ENCODE data around the gene RFX1.

The RFX1 gene

DNA sequence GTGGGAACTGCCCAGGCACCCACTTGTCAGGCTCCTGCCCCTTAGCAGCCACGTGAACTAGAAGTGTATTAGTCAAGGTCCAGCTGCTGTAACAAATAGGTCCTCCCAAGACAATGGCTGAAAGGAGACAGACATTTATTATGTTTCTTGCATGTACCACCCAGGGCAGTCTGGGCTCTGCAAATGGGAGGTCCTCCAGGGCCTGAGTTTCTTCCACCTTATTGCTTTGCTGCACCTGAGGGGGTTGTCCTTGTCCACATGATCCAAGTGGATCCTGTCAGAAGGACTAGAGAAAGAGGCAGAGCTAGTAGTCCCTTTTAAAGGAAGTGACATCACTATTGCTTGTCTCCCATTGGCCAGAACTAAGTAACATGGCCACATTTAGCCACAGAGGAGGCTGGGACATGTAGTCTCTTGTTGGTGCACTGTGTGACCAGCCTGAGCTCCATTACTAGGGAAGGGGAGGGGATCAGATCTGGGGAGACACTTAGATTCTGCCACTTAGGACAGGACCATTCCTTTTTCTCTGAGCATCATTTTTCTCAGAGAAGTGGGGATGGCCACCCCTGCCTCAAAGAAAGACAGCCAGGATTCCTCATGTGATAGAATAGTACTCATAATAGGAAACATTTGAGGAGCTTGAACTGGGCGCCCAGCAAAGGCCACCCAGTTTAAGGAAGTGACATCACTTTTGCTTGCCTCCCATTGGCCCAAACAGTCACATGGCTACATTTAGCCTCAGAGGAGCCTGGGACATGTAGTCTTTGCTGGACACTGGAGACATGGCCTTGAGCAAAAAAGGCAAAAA, 85.0 kb downstream of the RFX1 start:
- TF ChIP-seq, protein P1, sequence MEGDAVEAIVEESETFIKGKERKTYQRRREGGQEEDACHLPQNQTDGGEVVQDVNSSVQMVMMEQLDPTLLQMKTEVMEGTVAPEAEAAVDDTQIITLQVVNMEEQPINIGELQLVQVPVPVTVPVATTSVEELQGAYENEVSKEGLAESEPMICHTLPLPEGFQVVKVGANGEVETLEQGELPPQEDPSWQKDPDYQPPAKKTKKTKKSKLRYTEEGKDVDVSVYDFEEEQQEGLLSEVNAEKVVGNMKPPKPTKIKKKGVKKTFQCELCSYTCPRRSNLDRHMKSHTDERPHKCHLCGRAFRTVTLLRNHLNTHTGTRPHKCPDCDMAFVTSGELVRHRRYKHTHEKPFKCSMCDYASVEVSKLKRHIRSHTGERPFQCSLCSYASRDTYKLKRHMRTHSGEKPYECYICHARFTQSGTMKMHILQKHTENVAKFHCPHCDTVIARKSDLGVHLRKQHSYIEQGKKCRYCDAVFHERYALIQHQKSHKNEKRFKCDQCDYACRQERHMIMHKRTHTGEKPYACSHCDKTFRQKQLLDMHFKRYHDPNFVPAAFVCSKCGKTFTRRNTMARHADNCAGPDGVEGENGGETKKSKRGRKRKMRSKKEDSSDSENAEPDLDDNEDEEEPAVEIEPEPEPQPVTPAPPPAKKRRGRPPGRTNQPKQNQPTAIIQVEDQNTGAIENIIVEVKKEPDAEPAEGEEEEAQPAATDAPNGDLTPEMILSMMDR (IDR thresholded peaks at IDR 0.05): no peak

DNA sequence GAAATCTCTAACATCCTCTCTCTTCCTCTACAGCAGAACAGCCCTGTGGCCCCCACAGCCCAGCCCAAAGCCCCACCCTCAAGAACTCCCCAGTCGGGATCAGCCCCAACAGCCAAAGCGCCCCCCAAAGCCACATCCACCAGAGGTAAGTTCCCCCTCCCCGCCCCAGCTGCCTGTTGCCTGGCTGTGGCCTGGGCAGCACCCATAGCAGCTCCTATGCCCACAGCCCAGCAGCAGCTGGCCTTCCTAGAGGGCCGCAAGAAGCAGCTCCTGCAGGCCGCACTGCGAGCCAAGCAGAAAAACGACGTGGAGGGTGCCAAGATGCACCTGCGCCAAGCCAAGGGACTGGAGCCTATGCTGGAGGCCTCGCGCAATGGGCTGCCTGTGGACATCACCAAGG, 85.6 kb downstream of the RFX1 start:
- Histone ChIP-seq H3K4me3 (ENCODE audit: low read depth in 1 of 2, low read length in 1 of 2) (no peak overlapping the region), H3K27ac (no peak overlapping the region), H3K9me3 (no peaks in the 10 kb centered on the region), H3K27me3 (no peaks in the 10 kb centered on the region), H3K4me1 (ENCODE audit: control insufficient read depth in 1 of 2, insufficient read depth in 1 of 2, low read depth in 1 of 2, low read length in 1 of 2) (no peaks in the 10 kb centered on the region), H3K36me3 (peaks cover 57% of the 10 kb centered on the region)
- TF ChIP-seq, protein P1 (IDR thresholded peaks at IDR 0.05): no peak

More for the DNA sequence above, 85.0 kb downstream of the RFX1 start:
- H3K4me3 ChIP-seq (ENCODE audit: low read depth in 1 of 2, low read length in 1 of 2): no peak overlapping the region
- no peak overlapping the region for H3K27ac ChIP-seq
- peaks cover 53% of the 10 kb centered on the region for H3K36me3 ChIP-seq
- H3K4me1 ChIP-seq (ENCODE audit: control insufficient read depth in 1 of 2, insufficient read depth in 1 of 2, low read depth in 1 of 2, low read length in 1 of 2): no peaks in the 10 kb centered on the region
- H3K27me3 ChIP-seq: no peaks in the 10 kb centered on the region
- no peaks in the 10 kb centered on the region for H3K9me3 ChIP-seq

DNA sequence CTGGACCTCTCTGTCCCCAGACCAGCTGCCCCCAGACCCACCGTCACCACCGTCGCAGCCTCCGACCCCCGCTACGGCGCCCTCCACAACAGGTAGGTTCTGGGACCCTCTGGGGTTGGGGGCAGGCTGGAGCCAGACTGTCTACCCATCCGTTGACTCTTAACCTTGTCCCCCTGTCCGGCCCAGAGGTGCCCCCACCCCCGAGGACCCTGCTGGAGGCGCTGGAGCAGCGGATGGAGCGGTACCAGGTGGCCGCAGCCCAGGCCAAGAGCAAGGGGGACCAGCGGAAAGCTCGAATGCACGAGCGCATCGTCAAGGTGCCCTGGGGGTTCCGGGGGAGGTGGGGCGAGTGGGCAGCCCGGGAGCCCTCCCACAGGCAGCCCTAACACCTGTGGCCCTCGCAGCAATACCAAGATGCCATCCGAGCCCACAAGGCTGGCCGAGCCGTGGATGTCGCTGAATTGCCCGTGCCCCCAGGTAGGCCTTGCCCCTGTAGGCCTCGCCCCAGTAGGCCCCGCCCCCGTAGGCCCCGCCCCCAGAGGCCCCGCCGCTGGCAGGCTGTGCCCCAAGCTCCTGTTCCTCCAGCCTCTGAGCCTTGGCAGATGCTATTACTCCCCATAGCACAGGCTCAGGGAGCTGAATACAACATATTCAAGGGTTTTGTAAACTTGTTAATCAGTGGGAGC, 87.3 kb downstream of the RFX1 start:
- no peak overlapping the region for H3K4me3 ChIP-seq (ENCODE audit: low read depth in 1 of 2, low read length in 1 of 2)
- peaks cover 58% of the 10 kb centered on the region for H3K36me3 ChIP-seq
- H3K27ac ChIP-seq: no peak overlapping the region
- H3K4me1 ChIP-seq (ENCODE audit: control insufficient read depth in 1 of 2, insufficient read depth in 1 of 2, low read depth in 1 of 2, low read length in 1 of 2): no peaks in the 10 kb centered on the region
- no peaks in the 10 kb centered on the region for H3K9me3 ChIP-seq
- TF ChIP-seq, protein P1 (IDR thresholded peaks at IDR 0.05): no peak
- no peaks in the 10 kb centered on the region for H3K27me3 ChIP-seq

DNA sequence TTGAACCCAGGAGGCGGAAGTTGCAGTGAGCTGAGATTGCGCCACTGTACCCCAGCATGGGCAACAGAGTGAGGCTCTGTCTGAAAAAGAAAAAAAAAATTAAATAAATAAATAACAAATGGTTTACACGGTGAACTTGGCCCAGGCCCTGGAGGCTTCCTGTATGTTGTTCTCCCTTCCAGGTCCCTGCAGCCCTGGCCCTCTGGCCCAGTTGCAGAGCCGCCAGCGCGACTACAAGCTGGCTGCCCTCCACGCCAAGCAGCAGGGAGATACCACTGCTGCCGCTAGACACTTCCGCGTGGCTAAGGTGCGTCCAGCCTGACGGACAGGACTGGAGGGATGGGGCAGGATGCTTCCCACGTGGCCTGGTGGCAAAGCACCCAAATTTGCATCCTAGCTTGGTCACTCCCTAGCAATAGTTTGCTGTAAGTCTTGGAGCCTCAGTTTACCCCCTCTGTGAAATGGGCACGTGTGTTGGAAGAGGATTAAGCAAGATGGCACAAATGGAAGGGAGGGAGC, 88.2 kb downstream of the RFX1 start:
- no peak overlapping the region for H3K4me3 ChIP-seq (ENCODE audit: low read depth in 1 of 2, low read length in 1 of 2)
- no peaks in the 10 kb centered on the region for H3K27me3 ChIP-seq
- TF ChIP-seq, protein P1 (IDR thresholded peaks at IDR 0.05): no peak
- H3K27ac ChIP-seq: no peak overlapping the region
- H3K9me3 ChIP-seq: no peaks in the 10 kb centered on the region
- H3K36me3 ChIP-seq: peaks cover 59% of the 10 kb centered on the region
- no peaks in the 10 kb centered on the region for H3K4me1 ChIP-seq (ENCODE audit: control insufficient read depth in 1 of 2, insufficient read depth in 1 of 2, low read depth in 1 of 2, low read length in 1 of 2)

DNA sequence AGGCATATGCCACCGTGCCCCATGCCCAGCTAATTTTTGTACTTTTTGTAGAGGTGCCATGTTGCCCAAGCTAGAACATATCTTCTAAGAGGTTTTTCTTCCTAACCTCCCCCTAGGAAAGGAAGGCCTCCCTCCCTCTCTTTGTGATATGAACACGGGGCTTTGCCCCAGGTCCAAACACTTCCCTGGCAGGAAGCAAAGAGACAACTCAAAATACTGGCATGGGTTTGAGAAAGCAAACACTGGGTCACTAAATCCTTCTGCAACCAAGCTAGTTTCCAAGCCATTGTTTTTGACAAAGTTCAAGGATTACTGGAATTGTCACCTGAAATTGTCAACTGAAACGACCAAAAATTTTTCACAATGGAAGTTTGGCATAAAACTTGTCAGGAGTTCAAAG, 91.3 kb downstream of the RFX1 start:
- Histone ChIP-seq H3K9me3 (no peaks in the 10 kb centered on the region), H3K27me3 (no peaks in the 10 kb centered on the region), H3K36me3 (peaks cover 50% of the 10 kb centered on the region), H3K27ac (no peak overlapping the region), H3K4me3 (ENCODE audit: low read depth in 1 of 2, low read length in 1 of 2) (no peak overlapping the region), H3K4me1 (ENCODE audit: control insufficient read depth in 1 of 2, insufficient read depth in 1 of 2, low read depth in 1 of 2, low read length in 1 of 2) (peaks cover 0 to 10% of the 10 kb centered on the region in 2 experiments)
- TF ChIP-seq, protein P1 (IDR thresholded peaks at IDR 0.05): no peak
